Globus pallidus (tissue), 1 donor: Measurements from ENCODE around the gene FSCN2.
"Not testable (repeated sequence)": the region's sequence is repeated elsewhere in the genome, so short reads cannot be mapped to it uniquely, and the experiment has no call there.

Source experiments
- DNase-seq: peaks from one replicate; pipeline ENCODE4 v3.0.0-alpha.2; 2015; ENCODE audit warnings: low spot score

The FSCN2 gene

DNA sequence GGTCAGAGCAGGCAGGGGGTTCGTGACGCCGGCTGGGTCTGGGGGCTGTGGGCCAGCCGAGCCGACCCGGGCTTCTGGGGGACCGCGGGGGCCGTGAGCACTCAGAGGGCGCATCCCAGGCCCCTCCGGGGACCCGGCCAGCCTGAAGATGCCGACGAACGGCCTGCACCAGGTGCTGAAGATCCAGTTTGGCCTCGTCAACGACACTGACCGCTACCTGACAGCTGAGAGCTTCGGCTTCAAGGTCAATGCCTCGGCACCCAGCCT, 140 bp downstream of the FSCN2 start:
- DNase-seq: no peak

GRCh38 chr17:81528651-81529436, 667 bp downstream of the FSCN2 start:
- DNase-seq: no peak

GRCh38 chr17:81529437-81529803, 1.2 kb downstream of the FSCN2 start:
- no peak for DNase-seq

GRCh38 chr17:81531013-81531412, 2.8 kb downstream of the FSCN2 start:
- DNase-seq: not testable (repeated sequence)

DNA sequence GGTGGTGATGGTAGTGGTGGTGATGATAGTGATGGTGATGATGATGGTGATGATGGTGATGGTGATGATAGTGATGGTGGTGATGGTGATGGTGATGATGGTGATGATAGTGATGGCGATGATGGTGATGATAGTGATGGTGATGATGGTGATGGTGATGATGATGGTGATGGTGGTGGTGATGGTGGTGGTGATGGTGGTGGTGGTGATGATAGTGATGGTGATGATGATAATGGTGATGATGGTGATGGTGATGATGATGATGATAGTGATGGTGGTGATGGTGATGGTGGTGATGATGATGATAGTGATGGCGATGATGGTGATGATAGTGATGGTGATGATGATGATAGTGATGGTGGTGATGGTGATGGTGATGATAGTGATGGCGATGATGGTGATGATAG, 3.8 kb downstream of the FSCN2 start:
- DNase-seq: not testable (repeated sequence)

DNA sequence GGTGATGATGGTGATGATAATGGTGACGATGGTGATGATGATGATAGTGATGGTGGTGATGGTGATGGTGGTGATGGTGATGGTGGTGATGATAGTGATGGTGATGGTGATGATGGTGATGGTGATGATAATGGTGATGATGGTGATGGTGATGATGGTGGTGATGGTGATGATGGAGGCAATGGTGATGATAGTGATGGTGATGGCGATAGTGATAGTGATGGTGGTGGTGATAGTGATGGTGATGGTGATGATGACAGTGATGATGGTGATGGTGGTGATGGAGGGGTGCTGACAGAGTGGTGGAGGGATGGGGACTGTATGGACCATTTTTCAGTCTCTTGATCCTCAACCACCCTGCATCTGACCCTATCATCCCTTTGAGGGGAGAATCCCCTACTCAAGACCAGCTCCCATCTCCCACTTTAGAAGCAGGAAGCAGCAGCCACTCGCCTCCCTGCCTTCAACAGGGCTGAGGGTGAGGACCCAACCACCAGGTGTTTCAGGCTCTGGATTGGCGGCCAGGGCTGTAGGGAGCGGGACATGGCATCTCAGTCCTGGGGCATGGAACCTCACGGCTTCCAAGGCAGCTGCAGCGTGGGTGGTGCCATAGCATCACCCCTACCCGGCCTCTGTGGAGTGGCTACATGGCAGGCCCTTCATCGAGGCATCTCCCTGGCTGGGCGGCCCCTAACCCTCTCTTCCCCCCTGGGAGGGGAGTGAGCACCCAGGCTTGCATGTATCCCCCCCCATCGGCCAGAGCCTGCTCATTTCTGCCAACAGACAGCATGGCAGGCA, 4.5 kb downstream of the FSCN2 start:
- no peak for DNase-seq

DNA sequence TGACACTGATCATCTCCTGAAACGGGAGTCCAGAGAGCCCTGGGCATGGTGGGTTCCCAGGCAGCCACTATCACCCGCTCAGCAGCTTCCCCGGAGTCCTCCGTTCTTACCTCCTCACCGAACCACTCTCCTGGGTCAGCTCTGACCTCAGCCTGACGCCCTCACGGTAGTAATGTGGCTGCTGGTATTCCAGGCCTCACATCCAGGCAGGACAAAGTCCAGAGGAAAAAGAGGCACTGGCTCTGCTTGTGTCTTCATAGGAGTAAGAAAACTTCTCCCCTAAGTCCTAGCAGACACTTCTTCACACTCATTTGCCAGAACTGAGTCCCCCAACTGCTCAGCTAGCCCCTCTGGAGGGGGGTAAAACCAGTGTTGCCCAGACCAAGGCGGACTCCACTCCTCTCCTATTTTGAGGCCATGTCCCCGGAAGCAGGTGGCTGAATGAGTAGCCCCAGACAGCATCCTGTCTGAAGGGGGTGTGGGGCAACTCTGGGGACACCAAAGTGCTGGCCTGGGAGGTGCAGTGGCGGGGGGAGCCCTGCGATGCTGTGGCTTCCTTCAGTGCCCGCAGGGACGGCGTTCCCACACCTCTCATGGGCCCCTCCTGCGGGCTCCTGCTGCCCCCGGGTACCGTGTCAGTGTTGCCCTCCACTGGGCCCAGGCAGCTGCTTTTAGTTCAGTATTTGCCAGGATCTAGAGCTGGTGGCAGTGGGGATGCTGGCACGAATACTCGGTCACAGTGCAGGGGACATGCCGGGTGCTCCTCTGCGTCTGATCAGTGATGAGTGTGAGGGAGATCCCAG, 5.4 kb downstream of the FSCN2 start:
- DNase-seq: no peak

DNA sequence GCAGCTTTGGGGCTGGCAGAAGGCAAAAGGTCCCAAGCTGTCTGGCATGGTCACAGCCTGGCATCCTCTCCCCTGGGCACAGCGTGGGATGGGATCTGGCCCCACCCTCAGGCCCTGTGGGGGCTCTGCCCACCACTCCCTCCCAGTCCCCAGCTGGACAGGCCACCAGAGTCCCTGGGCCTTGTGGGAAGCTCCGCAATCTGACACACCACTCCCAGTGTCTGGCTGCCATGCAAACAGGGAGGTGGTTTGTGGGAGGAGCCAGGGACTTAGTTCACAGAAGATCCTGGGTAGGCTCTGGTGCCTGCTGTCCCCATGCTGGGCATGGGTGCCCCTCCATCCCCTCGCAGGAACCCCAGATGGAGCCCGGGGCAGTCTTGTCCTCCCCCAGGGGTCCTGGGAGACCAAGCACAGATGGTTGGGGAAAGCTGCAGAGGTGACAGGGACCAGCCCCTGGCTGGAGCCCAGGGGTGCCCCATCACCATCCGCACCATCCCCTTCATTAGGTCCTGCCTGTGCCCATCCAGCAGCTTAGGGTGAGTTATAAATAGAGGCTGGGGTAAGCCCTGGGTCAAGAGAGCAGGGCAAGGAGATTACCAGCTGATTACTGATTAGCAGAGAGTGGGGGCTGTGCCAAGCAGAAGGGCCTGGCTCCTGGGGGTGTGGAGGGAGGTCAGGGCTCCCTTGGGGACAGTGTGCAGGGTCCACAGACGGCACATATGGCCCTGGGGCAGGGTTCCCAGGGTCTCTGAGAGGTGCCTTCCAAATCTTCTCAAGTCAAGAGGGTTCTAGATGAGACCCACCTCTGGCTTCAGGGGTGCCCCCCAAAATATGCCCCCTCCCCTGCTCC, 6.2 kb downstream of the FSCN2 start:
- no peak for DNase-seq

- DNase-seq: no peak
These were observed 6.8 kb downstream of the FSCN2 start for GRCh38 chr17:81535007-81535328.

- DNase-seq: no peak
These were observed 7.5 kb downstream of the FSCN2 start for GRCh38 chr17:81535480-81536298.

DNA sequence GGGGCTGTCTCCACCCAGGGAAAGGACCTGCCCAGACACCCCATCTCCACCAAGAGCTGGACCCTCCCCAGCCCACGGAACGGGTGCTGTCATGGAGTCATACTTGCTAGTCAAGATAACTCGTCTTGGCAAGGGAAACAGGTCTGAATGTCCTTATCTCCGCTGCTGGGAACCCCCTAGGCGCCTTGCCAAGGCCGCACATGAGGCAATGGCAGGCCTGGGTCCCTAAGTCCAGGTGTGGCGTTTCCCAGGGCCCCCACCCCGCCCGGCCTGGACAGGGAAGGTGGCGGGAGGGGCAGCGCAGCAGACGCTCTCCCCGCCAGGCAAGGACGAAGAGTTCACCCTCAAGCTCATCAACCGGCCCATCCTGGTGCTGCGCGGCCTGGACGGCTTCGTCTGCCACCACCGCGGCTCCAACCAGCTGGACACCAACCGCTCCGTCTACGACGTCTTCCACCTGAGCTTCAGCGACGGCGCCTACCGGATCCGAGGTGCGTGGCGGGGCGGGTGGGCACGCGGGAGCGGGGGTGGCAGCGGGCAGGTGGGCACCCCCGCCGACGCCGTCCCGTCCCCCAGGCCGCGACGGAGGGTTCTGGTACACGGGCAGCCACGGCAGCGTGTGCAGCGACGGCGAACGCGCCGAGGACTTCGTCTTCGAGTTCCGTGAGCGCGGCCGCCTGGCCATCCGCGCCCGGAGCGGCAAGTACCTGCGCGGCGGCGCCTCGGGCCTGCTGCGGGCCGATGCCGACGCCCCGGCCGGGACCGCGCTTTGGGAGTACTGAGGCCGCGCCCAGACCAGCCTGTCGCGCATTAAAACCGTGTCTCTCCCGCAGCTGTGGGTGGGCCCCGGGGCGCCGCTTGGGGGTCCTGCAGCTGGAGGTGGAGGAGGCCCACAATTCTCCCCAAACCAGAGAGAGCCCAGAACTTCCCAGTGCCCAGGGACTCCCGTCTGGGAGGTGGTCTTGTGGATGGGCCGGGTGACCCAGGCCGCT, 8.4 kb downstream of the FSCN2 start:
- DNase-seq: no peak

DNA sequence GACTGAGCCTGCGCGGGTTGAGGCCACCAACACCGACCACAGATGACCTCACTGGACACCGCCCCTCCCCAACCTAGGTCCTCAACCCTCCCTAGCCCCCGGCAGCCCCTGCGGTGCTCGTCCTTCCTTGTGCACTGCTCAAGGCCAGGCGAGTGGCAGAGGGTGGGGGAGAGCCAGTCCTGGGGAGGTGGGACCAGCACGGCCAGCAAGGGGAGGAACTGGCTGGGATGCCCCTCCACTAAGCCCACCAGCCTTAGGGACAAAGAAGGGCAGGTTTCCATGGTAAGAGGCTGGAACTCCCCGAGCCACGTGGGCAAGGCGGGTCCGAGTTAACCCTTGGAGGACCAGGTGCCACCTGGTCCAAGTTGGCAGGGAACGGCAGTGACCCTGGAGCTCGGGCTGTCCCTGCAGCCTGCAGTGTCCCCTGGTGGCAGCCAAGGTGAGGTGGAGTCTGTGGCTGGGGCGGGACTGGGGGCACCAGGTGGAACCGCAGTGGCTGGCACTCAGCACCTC, 9.2 kb downstream of the FSCN2 start:
- DNase-seq: no peak

DNA sequence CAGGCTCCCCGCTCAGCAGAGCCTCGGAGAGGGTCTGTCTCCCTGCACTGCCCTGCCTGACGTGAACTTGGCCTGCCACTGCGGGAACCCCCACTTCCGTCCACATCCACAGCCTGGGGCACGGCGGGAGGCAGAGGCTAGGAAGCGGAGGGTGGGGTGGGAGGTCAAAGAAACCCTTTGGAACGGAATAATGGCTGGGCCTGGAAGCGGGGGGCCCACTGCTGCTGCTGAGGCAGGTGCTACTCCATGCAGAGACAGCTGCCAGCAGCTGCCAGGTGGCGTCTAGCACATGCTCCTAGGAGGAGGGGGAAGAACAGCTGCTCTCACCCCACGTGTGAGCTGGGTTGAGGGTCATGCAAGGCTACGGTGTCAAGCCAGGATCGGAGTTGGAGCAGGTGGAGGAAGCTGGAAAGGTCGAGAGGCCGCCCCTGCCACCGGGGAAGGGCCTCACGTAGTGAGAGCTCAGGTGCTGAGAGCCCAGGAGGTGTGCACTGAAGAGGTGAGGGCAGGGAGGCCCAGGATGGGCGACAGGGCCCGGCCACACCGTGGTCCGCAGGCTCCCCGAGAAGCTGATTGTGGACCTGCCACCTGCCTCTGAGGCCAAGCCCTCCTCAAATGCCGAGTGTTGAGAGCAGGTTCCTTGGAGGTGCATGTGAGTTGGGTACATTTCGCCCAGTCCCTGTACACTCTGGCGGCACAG, 9.8 kb downstream of the FSCN2 start:
- no peak for DNase-seq

DNA sequence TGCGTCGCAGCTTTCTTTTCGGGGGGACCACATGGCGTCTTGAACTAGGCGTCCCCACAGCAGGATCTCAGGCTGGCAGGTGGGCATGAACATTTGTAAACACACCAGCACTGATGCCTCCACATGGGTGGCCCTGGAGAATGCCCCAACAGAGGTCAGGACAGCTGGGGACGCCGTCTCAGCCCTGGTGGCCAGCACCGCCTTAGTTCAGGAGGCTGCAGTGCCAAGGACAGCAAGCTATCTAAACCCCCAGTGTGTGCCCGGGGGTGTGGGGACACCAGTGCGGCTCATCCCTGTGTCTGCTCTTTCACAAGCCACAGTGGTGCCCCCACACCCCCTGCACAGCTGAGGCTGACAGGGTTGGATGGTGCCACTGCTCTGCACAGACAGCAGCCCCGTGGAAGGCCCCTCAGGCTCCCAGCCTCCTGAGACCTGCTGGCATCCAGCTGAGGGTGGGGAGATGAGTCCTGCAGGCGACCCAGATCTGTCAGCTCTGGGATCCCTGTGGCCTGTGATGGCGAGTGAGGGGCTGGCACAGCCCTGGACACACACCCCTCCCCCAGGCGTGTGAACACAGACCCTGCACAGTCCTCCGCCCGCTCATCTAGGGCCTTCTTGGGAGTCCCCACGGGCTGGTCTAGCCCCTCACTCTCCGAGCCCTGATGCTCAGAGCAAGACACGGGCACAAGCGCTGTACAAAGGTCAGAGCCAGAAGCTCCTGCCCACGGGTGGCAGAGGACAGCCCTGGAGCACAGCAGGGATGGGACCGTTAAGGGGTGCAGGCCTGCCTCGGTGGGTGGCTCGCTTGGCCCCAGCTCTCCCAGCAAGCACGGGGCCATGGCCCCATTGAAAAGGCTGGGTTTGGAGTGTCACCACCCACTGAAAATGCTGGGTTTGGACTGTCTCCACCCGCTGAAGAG, 10.7 kb downstream of the FSCN2 start:
- no peak for DNase-seq

DNA sequence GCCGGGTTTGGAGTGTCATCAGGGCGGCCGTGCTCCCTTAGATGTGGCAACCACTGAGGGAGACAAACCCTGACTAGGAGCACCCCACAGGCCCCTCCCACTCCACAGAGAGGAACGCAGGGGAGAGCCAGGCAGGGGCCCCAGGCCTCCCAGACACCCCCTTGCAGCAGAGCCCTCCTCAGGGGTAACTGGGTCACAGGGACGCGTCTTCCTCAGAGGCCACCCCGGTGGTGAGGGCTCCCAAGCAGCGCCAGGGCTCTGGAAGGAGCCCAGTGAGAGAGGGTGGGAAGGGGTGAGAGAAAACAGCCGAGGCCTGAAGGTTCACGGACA, 11.4 kb downstream of the FSCN2 start:
- no peak for DNase-seq

DNA sequence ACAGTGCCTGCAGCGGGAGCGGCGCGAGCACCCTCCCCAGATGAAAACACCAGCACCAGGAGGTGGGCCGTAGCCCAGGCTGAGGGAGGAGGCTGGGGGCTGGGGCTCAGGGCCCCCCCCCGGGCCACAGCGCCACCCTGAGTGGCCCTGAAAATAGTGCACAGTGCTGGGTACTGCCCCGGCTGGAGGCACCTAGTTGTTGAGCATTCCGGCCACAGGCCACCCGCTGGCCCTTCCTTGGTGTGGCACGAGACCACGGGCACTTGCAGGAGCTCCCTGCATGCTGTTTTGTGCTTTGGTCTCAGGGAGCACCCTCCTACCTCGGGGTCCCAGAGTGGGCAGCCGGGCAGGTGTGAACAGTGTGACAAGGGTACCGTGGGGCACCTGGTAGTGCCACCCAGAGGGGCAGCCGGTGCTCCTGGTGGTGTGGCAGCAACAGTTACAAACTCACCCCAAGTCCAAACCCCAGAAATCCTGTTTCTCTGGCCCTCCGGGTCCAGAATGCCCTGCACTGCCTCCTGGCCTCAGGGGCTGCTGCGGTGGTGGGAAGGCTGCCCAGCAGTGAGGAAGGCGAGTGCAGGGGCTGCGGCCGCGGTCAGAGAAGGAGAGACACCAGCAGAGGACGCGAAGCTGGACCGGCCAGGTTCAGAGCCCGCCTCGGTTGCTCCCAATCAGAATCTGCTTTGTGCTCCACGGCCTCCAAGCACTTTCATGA, 11.9 kb downstream of the FSCN2 start:
- DNase-seq: no peak

GRCh38 chr17:81540676-81541027, 12.5 kb downstream of the FSCN2 start:
- no peak for DNase-seq

GRCh38 chr17:81541123-81541522, 12.9 kb downstream of the FSCN2 start:
- no peak for DNase-seq
